NCI-H2029 treated with DMSO at 0.1 percent for 48 hours (cell line): ENCODE results near the gene LY6G5C.

ENCODE experiments used
- DNase-seq: peaks from one replicate; lab custom pipeline; 2025; lab: John Stamatoyannopoulos, UW

LY6G5C gene, protein sequence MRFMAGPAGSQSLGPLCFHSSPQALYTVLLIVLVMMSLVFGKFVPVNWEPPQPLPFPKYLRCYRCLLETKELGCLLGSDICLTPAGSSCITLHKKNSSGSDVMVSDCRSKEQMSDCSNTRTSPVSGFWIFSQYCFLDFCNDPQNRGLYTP

DNA sequence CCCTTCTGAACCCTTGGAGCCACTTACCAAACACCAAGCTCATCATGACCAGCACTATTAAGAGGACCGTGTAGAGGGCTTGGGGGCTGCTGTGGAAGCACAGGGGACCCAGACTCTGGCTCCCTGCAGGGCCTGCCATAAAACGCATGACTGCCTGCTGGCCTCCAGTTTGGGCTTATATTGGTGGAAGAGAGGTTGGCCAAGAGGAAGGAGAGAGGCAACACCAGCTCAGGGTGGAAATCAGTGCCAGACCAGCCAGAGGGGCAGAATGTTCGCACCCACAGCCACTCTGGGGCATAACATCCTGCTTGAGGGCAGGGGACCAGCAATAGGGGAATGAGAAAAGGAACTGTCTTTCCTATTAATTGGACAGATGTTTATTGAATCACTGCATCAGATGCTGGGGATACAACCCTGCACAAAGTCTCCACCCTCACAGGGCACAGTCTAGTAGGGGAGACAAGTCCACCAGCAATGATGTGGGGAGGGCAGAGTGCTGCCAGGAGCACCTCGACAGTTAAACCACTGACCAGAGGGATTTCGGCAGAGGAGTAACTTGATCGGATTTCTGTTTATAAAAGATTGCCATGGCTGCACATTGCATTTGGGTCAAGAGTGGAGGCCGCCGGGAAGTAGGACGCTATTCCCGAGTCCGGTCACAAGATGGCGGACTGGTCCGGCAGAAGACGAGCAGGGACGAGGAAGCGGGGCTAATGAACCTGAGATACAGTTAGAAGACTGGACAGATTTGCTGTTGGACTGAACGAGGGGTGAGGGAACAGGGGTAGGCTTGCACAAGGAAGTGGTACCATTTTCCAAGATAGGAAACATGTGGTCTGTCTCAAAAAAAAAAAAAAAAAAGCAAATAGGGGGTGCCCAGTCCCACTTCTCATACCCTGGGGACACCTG, at the start of gene LY6G5C:
Gene LY6G5C (minus strand): TSS at position 842 of the 909 bp plus-strand sequence. CDS start 694 bp downstream, at position 148.
- DNase-seq, result peak; percentile 84

DNA sequence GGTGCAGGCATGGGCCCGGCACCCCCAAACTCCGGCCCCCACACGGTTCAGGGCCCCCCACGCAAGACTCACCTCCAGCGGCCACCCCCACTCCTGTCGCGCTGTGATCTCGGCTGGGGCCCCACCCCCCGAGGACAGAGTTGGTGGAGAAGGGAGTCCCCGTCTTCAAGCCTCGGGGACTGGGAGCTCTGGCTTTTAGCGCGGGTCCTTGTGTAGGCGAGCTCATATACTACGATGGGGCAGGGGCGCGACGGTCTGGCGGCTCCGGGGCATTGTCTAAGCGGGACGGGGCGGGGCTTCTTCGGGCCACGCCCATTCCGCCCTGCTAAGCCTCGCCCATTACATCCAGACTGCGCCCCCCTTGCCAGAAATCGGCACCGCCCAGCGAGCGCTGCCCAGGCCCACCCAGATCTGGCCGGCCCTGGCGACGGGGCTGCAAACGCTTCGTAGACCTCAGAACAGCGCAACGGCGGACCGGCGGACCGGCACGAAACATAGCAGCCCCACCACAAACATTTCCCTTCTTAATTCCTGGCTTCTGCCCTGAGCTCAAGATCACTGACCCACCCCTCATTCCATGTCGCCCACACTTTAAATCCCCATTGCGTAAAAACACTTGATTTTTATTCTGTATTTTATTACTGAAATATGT, 49.2 kb upstream of the LY6G5C start:
- DNase-seq, result no peak

DNA sequence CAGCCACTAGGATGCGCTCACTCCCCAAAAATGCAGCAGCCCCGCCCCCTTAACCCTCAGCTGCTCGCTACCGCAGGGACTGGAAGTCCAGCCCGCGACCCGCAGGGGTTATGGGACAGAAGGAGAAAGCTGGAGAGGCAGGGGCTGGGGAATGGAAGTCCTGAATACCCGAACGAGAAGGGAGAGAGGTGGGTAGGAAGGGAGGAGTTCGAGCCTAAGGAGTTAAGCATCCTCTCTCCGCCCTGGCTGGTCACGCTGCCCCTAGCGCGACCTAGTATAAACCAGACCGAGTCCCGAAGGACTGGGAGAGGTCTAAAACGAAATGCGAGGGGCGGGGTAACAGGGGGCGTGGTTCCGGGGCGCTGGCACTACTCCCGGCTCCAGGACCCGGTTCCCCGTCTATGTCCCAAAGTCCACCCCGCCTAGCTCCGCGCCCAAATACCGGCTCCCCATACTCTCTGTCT, 48.7 kb upstream of the LY6G5C start:
- DNase-seq, result peak; percentile 63

DNA sequence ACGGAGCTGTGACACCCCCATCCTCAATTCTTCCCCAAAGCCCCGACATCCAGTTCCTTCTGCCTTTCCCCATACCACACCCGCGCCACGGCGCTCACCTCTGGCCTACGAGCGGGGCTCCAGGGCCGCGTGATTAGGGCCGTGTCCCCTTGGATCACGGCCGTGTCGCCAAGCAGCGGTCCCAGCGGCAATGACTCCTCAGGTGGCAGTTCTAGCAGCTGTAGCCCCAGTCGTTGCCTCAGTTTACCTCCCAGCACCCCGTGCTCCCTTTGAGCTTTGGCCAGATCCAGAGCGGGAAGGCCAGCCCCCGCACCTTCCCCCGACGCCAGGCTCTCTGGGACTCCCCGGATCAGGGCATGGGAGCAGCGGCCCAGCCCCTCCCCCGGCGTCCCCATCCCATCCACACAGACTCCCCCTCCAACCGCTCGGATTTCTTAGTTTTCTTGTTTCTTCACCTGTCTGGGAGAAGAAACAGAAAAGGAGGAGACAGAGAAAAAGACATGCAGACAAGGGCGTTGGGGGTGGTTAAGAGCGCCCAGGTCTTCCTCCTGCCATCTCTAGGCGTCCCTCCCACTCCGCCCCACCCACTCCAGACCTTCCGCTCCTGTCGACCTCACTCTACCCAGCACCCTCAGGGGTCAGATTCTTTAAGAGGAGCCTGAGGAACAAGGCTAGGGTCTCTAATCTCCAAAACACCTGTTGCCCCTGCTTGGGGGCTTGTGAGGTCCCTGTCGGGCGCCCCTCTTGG, 48.1 kb upstream of the LY6G5C start, which contains the start of gene DDAH2:
Gene DDAH2 (minus strand): TSS at position 533 of the 748 bp plus-strand sequence. CDS start 138 bp downstream, at position 395.
- no peak for DNase-seq

DNA sequence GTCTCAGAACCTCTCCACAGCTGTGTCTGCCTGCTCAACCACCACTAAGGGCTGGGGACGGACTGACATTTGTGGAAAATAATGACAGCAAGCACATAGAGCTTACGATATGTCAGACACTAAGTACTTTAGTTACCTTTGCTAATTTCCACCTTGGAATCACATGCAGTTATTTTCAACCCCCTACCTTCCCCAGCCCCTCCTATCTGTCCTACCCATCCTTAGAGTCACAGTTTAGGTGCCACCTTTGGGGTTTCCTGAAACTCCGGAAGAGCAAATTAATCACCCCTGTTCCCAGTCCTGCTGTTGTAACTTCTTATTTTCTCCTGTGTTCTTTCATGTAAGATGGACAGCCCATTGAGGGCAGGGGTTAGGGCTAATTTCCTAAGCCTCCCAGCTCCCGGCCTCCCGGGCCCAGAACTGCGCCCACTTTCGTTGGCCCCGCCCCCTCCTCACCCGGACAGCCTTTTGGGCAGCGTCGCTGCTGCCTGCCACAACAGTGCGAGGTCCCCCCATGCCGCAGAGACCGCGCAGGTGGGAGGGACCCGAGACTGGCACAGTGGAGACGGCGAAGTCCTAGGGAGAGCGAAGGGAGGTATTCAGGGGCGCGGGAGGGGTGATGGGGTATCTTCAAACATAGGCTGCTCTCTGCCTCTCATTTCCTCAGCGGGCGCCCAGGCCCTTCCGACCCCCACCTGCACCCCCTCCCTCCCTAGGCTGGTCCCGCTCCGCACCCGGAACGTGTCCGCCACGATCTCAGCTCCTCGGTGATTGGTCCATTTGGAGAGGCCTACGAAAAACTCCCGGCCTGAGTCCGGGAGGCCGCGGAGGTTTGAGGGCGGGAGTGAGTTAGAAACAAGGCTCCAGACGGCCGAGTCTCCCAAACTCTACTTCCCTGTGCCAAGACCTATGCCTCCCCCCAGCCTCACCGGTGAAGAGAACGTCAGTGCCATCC, 47.1 kb upstream of the LY6G5C start:
- no peak for DNase-seq

DNA sequence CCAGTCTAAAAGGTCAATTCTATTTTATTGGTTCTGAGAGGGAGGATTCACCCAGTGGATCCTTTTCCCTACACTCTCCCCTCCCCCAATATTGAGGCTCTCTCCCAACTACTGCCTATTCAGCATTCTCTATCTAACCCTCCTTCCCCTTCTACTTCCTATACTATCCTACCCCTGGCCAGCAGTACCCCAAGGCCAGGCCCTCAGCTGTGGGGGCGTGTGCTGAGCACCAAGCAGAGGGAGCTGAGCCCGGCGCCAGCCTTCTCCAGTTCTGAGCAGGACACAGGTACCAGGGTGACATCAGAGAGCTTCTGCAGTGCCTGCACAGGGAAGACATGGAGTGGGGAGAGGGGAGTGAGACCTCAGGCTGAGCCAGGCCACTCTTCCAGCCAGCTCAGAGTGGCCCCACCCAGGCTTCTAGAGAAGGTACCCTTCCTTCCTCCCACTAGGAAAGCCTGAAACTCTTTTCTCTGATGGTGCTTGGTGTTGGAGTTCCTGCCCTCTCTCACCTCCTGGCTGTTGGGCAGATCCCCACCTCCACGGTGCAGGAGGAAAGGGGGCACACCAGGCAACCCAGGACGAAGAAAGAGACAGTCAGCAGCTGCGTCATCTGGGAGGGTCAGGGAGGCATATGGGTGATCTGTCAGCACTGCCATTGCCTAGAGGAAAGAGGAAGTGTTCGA, 46.3 kb upstream of the LY6G5C start:
- DNase-seq, result no peak

DNA sequence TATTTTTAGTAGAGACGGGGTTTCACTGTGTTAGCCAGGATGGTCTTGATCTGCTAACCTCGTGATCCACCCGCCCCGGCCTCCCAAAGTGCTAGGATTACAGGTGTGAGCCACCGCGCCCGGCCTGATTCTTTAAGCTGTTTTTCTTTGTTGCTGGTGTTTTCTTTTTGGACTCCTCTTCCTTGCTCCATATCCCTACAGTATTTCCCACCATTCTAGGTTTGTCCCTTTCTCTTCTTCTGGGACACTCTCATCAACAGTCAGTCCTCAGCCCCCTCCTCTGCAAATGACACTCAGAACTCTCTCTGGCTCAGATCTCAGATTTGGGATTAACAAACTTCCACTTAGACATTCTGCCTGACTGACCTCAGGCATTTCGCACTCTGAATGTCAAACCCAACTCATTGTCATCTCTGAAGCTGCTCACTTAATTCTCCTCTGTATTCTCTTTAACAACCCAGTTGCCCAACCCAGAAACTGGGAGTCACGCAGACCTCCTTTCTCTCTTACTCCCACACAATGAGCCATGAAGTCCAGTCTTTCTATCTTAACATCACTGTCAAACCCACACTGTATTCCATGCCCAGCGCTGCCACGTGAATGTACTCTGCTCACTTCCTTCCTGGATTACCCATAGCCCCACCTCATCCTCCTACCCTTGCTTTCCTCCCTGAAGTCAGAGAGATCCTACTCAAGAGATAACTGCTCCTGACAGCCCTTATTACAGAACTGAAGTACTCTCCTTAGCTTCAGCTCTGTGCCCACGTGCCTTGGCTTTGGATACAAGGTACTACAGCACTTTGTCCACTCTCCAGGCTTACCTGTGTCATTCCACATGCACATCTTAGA, 44.9 kb upstream of the LY6G5C start:
- no peak for DNase-seq

DNA sequence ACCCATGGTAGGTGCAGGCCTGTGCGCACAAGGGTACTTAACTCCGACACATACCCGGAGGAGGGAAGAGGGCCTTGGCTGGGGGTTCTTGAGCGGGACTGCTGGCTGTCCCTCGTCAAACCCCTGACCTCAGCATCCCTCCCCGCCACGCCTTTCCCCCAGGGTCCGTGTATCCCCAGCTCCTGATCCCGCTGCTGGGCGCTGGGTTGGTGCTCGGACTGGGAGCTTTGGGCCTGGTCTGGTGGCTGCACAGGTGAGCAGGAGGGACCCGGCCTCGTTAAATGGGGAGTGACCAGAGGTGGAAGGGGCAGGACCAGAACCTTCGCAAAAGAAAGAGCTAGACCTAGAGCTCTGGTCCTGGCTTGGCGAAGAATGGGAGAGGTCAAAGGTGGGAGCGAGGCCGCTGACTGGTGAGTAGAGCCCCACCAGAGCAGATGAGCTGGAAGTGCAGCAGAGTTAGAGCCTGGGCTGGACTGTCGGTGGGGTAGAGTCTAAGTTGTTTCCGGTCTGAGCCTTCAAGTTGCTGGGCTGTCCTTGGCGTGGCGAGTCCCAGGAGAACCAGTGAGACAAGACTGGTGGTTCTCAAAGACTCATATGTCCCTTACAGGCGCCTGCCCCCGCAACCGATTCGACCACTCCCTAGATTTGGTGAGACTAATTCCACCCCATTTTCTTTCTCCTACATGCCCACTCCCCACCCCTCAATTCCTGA, 43.3 kb upstream of the LY6G5C start:
- DNase-seq, result no peak

DNA sequence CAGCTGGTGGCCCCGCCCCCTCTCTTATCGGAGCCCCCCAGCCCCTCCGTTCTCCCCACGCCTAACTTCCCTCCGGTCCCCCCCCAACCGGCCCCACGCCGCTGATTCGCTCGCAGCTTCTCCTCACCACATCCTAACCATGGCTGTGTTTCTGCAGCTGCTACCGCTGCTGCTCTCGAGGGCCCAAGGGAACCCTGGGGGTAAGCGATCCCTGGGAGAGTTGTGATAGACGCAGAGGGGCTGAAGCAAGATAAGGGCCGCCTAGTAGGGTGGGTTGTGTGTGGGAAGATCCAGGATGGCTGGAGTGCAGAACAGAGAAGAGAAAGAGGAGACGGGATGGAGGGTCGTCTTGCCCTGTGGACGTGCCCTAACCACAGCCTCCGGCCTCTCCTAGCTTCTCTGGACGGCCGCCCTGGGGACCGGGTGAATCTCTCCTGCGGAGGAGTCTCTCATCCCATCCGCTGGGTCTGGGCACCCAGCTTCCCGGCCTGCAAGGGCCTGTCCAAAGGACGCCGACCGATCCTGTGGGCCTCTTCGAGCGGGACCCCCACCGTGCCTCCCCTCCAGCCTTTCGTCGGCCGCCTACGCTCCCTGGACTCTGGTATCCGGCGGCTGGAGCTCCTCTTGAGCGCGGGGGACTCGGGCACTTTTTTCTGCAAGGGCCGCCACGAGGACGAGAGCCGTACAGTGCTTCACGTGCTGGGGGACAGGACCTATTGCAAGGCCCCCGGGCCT, 42.5 kb upstream of the LY6G5C start, which contains the start of gene MPIG6B:
Gene MPIG6B (plus strand): TSS at position 129 of the 735 bp plus-strand sequence. CDS start 11 bp downstream, at position 140.
- DNase-seq, result no peak

DNA sequence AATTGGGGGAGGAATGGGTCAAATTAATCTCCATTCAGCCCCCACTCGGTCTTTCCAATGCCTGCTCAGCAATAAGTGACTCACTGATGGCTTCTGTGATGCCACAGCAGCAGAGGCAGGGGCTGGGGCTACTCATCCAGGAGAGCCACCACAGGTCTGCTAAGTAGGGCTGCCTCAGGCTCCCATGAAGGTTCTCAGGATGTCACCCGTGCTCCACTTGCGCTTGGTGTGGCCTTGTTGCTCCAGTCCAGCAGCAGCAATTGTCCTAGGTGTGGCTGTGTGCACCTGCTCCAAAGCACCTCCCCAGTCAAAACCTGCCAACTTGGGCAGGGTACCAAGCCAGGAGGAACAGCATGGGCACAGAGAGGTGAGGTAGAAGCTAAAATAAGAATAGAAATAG, 41.3 kb upstream of the LY6G5C start:
- no peak for DNase-seq

DNA sequence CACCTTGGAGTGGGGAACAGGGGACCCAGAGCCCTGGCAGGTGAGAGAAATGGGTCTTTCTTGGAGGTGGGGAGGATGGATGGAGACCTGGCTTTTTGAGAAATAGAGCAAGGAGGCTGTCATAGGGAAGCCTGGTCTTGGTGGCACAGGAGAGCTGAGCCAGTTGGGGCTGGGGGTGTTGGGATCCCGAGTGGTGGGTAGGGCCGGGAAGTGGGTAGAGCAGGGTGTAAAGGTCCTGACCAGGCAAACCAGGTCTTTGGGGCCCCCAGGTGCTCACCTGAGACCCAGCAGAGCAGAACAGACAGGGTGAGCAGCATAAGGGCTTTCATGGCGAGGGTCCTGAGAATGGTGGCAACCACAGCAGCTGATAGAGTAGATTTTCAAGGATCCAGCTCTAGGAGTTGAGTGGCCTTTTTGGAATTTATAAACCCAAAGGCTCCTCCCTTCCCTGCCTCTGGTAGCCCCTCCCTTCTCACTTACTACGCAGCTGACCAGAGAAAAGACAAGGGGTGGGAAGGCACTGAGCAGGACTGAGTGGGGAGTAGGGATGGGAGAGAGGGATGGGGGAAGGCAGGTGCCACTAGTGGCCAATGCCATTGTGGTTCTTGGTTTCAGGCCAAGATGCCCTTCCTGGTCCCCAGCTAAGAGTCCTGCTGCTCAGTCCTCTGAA, 40.6 kb upstream of the LY6G5C start, which contains the start of gene LY6G6C:
Gene LY6G6C (minus strand): TSS at position 396 of the 670 bp plus-strand sequence. CDS start 67 bp downstream, at position 329.
- DNase-seq, result no peak

DNA sequence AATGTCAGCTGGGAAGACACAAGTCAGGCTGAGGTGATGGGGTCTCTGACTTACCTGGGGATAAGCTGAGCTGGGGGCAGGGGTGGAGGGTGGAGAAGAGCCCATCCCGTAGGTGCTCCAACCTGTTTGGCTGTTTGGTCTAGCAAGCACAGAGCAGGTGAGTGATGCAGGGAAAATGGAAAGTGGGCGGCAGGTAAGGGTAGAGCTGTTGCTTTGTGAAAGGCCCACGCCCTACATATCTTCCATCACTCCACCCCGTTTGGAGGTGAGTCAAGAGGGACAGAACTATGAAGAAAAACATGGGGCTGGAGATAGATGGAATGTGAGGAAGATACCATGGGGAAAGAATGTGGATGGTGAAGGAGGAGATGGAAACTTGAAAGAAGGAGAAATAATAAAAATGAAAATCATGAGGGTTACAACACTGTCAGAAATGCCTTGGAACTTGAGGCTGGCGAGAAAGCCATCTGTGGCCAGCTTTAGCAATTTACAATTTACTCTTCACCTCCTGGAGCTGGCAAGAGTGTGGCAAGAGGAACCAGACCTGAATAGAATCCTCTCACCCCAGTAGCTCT, 39.4 kb upstream of the LY6G5C start:
- DNase-seq, result no peak

DNA sequence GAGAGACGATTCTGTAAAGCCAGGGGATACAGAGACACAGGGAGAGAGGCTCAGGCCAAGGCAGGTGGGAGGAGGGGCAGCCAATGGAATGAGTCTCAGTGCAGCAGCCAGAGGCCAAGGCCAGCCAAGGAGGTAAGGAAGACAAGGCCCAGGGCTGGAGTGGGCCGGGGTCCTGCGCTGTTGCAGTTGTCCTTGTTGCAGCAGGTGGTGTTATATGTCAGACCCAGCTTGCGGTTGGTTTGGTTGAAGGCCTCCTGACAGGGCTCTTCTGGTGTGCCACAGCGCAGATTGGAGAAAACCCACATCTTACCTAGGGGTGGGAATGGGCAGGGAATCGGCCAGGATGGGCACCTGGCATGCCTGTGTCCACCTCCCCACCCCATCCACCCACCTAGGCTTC, 38.1 kb upstream of the LY6G5C start:
- DNase-seq, result no peak

DNA sequence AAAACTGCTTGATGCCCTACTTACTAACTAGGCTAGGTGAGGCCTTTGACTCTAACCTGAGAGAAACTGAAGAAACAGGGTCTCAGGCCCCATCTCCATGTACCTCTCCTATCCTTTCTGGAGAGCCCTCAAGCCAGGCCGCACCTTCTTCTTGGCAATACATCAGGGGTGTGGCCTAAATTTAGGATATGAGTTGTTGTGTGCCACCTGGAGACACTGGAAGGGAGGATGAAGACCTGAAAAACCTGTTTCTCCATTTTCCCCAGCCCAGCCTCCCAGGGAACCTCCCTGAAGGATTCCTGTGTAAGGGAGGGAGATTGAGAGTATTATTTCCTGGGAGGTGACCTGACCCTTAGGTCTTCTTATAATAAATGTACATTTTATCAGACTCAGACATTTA, 37.4 kb upstream of the LY6G5C start:
- peak; percentile 47 for DNase-seq

DNA sequence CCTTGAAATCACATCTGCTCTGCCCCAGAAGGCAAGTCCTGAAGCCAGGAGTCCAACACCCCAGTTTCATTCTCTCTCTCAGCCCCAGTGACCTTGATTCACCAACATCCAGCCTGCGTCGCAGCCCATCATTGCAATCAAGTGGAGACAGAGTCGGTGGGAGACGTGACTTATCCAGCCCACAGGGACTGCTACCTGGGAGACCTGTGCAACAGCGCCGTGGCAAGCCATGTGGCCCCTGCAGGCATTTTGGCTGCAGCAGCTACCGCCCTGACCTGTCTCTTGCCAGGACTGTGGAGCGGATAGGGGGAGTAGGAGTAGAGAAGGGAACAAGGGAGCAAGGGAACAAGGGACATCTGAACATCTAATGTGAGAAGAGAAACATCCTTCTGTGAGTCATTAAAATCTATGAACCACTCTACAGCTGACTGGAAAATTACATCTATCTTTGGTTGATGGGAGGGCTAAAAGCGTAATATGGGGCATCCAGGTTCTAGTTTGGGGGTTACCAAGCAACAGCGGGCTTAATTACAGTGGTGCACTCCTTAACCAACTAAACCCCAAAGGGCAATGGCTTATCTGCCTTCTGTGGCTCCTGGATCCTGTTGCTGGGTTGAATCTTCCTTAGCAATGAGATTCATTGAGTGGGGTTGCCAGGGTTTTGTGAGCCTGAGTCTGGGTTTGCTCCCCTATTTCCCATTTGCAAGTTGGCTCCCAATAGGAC, 36.8 kb upstream of the LY6G5C start:
- DNase-seq, result no peak
